Right atrium auricular region (tissue), 2 donors: ENCODE measurements around the gene GFRAL. TPM values are rescaled to one million over a fixed set of nuclear protein-coding genes. Genes with fewer than 3 reads are reported as not detected.
A peak's percentile ranks its signal among the peaks of the same experiment; 100 is the strongest.

Experiments
- DNase-seq: peaks from one replicate; pipeline ENCODE4 v3.0.0-alpha.2; 2019; ENCODE audit warnings: low spot score
- H3K27ac ChIP-seq, 2 donors: fragments of 200-600 bp; sonication (generic); 1 replicate in 1 of 2; 2 replicates in 1 of 2; pipeline ENCODE4 v1.5.1; 2016 to 2019
- H3K27me3 ChIP-seq, 2 donors: fragments of 200-600 bp; sonication (generic); one replicate each; pipeline versions ENCODE4 v1.5.1 to v1.6.0; 2017 to 2019
- H3K36me3 ChIP-seq: fragments of 200-600 bp; sonication (generic); one replicate; pipeline ENCODE4 v1.5.1; 2016
- H3K4me1 ChIP-seq, 2 donors: fragments of 200-600 bp; sonication (generic); one replicate each; pipeline versions ENCODE4 v1.5.1 to v1.6.0; 2017 to 2019
- H3K4me3 ChIP-seq, 2 donors: fragments of 200-600 bp; sonication (generic); 1 replicate in 1 of 2; 2 replicates in 1 of 2; pipeline ENCODE4 v1.5.1; 2017 to 2019; ENCODE audit warnings: mild to moderate bottlenecking in 1 of 2, moderate library complexity in 1 of 2
- H3K9me3 ChIP-seq, 2 donors: fragments of 200-600 bp; sonication (generic); one replicate each; pipeline ENCODE4 v1.5.1; 2019
- total RNA-seq, 2 donors: library from RNA; depleted of rRNA; stranded (reverse); fragments of >200 nt; gene quantifications; one replicate each; pipeline ENCODE4 v1.1.0, GENCODE V29; 2016
- TF ChIP-seq, protein P1 (sequence below), 2 donors: fragments of 200-600 bp; sonication (generic); IDR thresholded peaks; one replicate each; pipeline ENCODE4 v1.5.1; 2019; ENCODE audit warnings: antibody characterized with exemption in 2 of 2

The GFRAL gene, protein sequence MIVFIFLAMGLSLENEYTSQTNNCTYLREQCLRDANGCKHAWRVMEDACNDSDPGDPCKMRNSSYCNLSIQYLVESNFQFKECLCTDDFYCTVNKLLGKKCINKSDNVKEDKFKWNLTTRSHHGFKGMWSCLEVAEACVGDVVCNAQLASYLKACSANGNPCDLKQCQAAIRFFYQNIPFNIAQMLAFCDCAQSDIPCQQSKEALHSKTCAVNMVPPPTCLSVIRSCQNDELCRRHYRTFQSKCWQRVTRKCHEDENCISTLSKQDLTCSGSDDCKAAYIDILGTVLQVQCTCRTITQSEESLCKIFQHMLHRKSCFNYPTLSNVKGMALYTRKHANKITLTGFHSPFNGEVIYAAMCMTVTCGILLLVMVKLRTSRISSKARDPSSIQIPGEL
- not detected for total RNA-seq

DNA sequence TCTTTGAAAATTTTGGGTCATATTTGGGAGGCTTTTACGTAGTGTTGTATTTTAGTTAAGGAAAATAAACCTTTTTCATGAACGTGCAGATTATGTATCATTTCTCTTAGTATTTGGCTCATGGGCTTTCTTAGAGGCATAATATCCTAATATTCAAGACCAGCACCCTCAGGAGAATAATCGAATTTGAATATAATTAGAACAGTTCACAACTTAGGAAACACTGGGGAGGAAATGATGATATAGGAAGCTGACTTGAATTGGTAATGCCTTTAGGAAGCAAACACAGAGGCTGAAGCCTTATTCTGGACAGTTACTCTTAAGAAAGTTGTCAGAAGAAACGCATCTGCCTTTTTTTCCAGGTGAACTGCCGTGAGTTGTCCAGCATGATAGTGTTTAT, at the start of gene GFRAL:
GFRAL (plus strand) TSS at position 301 of the 400 bp plus-strand sequence; CDS start at position 387, 86 bp downstream.
- Histone ChIP-seq H3K4me3 (no peak within 1 kb of the TSS), H3K27me3 (no peaks in the 10 kb centered on the region), H3K27ac (no peak within 1 kb of the TSS), H3K4me1 (no peaks in the 10 kb centered on the region), H3K36me3 (no peaks in the 10 kb centered on the region), H3K9me3 (no peaks in the 10 kb centered on the region)
- DNase-seq, result no peak
- TF ChIP-seq, protein P1, sequence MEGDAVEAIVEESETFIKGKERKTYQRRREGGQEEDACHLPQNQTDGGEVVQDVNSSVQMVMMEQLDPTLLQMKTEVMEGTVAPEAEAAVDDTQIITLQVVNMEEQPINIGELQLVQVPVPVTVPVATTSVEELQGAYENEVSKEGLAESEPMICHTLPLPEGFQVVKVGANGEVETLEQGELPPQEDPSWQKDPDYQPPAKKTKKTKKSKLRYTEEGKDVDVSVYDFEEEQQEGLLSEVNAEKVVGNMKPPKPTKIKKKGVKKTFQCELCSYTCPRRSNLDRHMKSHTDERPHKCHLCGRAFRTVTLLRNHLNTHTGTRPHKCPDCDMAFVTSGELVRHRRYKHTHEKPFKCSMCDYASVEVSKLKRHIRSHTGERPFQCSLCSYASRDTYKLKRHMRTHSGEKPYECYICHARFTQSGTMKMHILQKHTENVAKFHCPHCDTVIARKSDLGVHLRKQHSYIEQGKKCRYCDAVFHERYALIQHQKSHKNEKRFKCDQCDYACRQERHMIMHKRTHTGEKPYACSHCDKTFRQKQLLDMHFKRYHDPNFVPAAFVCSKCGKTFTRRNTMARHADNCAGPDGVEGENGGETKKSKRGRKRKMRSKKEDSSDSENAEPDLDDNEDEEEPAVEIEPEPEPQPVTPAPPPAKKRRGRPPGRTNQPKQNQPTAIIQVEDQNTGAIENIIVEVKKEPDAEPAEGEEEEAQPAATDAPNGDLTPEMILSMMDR (IDR thresholded peaks at IDR 0.05), result no peak

DNA sequence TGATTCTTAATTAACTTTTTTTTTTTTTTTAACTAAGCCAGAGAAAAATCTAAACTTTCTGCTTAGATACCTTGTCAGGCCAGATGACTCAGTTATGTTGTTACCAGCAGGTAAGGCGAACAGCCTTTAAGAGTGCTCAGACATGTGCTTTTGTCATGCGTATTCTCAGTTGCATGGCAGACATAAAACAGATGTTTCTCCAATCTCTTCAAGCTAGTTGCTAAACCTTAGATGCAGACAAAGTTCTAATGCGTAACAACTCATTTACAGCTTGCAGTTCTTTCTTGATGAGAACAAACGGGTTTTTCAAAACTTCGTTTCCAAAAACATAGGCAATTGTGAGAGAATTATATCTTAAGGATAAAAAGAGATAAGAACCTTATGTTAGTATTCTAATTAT, 49.6 kb upstream of the GFRAL start:
- Histone ChIP-seq H3K4me3 (no peak overlapping the region), H3K4me1 (no peaks in the 10 kb centered on the region), H3K9me3 (no peaks in the 10 kb centered on the region), H3K27ac (peak overlapping the region in 1 of 2 donors; percentile 27), H3K27me3 (no peaks in the 10 kb centered on the region), H3K36me3 (no peaks in the 10 kb centered on the region)
- DNase-seq, result no peak
- TF ChIP-seq, protein P1 (IDR thresholded peaks at IDR 0.05), result no peak

DNA sequence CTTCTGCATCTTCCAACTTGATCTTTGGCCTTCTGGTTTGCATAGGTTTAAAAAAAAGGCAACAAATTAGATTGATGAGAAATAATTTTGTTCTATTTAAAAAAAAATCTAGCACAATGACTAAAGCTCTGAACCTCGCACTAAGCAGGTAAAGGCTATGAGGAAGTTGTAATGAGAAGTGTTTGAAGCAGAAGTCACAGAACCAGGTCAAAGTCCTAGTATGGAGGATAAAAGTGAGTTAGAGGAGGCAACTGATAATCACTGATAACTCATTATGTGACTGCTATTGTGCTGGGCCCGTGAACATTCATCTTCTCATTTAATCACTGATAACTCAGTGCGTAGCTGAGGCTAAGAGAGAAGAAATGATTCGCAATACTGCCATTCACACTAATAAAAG, 46.1 kb upstream of the GFRAL start:
- no peaks in the 10 kb centered on the region for H3K4me1 ChIP-seq
- H3K9me3 ChIP-seq, result no peaks in the 10 kb centered on the region
- DNase-seq, result no peak
- no peaks in the 10 kb centered on the region for H3K27me3 ChIP-seq
- TF ChIP-seq, protein P1 (IDR thresholded peaks at IDR 0.05), result no peak
- no peak overlapping the region for H3K4me3 ChIP-seq
- H3K36me3 ChIP-seq, result no peaks in the 10 kb centered on the region
- no peak overlapping the region for H3K27ac ChIP-seq

DNA sequence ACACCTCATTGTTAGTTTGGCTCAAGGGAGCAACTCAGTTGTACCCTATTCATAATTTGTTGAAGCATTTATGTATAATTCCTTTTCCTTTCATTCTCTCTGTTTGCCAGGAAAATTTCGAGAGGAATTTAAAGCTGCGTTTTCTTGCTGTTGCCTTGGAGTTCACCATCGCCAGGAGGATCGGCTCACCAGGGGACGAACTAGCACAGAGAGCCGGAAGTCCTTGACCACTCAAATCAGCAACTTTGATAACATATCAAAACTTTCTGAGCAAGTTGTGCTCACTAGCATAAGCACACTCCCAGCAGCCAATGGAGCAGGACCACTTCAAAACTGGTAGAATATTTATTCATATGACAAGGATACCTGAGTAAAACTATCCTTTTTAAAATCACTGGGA, 45.2 kb upstream of the GFRAL start:
- no peak for DNase-seq
- no peak overlapping the region for H3K4me3 ChIP-seq
- no peaks in the 10 kb centered on the region for H3K9me3 ChIP-seq
- no peak overlapping the region for H3K27ac ChIP-seq
- no peaks in the 10 kb centered on the region for H3K36me3 ChIP-seq
- TF ChIP-seq, protein P1 (IDR thresholded peaks at IDR 0.05), result no peak
- H3K4me1 ChIP-seq, result no peaks in the 10 kb centered on the region
- H3K27me3 ChIP-seq, result no peaks in the 10 kb centered on the region

DNA sequence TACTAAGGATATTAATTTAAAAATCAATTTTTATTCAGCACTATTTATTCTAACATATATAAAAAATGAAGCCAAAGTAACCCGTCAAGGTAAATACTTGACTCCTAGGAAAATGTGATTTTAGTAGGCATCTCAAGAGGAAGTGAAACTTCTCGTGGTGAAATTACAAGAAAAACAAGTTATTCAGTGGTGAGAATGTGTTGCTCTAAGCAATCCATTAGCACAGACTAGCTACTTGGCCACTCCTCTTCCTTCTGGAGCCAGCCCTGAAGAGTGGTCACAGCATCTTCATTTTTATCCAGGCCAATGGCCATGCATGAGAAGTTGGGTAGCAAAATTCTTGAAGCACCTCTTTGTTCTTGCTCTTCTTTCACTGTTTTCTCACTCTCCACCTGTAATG, 40.4 kb upstream of the GFRAL start:
- H3K27me3 ChIP-seq, result no peaks in the 10 kb centered on the region
- H3K9me3 ChIP-seq, result no peaks in the 10 kb centered on the region
- H3K36me3 ChIP-seq, result no peaks in the 10 kb centered on the region
- no peak overlapping the region for H3K27ac ChIP-seq
- TF ChIP-seq, protein P1 (IDR thresholded peaks at IDR 0.05), result no peak
- no peak overlapping the region for H3K4me3 ChIP-seq
- no peaks in the 10 kb centered on the region for H3K4me1 ChIP-seq
- DNase-seq, result no peak

DNA sequence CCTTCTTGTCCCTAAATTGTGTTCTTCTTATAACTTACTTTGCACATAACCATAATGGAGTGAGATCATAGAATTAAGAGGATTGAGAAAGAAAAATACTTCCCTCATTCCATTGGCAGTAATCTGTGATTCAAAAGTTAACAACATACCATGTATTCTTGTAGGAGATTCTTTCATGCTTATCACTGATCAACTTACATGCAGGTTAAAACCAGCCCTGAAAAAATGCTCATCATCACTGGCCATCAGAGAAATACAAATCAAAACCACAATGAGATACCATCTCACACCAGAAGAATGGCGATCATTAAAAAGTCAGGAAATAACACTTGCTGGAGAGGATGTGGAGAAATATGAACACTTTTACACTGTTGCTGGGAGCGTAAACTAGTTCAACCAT, 36.5 kb upstream of the GFRAL start:
- TF ChIP-seq, protein P1 (IDR thresholded peaks at IDR 0.05), result no peak

More for the DNA sequence above, 36.5 kb upstream of the GFRAL start:
- Histone ChIP-seq H3K9me3 (no peaks in the 10 kb centered on the region), H3K36me3 (no peaks in the 10 kb centered on the region), H3K27ac (no peak overlapping the region), H3K4me3 (no peak overlapping the region), H3K4me1 (no peaks in the 10 kb centered on the region), H3K27me3 (no peaks in the 10 kb centered on the region)
- DNase-seq, result no peak
